Activated T-helper 17 cell treated with anti-CD3 and anti-CD28 coated beads, Interleukin-2, amount 50 U/mL, for 72 hours (primary cell): Measurements from ENCODE around the gene TPGS2. TPM values are rescaled to one million over a fixed set of nuclear protein-coding genes. Genes with fewer than 3 reads are reported as not detected.
"Not testable (repeated sequence)": the region's sequence is repeated elsewhere in the genome, so short reads cannot be mapped to it uniquely, and the experiment has no call there.

Source experiments
- ATAC-seq: fragments of 150-1000 bp; cut with Tn5 transposase; replicated peaks from 2 replicates; pipeline ENCODE4 v1.10.0; 2021; ENCODE audit warnings: mild to moderate bottlenecking, moderate library complexity
- H3K27ac Mint-ChIP-seq: one replicate; pipeline ENCODE4 v1.8.0; 2022; ENCODE audit warnings: mixed read lengths
- H3K27me3 Mint-ChIP-seq: one replicate; pipeline ENCODE4 v1.8.0; 2022; ENCODE audit warnings: mixed read lengths
- H3K36me3 Mint-ChIP-seq: one replicate; pipeline ENCODE4 v1.8.0; 2022; ENCODE audit warnings: low read depth, mild to moderate bottlenecking, mixed read lengths
- H3K4me1 Mint-ChIP-seq: one replicate; pipeline ENCODE4 v1.8.0; 2022; ENCODE audit warnings: mixed read lengths
- H3K4me3 Mint-ChIP-seq: one replicate; pipeline ENCODE4 v1.8.0; 2022; ENCODE audit warnings: mild to moderate bottlenecking, mixed read lengths
- H3K9me3 Mint-ChIP-seq: one replicate; pipeline ENCODE4 v1.8.0; 2022; ENCODE audit warnings: mixed read lengths
- total RNA-seq, 2 donors: library from RNA; stranded (reverse); gene quantifications; one replicate each; pipeline ENCODE4 v1.2.3, GENCODE V29; 2022

Gene TPGS2
- total RNA-seq, 2 donors from 2014 or later = 53.9 to 100 TPM

DNA sequence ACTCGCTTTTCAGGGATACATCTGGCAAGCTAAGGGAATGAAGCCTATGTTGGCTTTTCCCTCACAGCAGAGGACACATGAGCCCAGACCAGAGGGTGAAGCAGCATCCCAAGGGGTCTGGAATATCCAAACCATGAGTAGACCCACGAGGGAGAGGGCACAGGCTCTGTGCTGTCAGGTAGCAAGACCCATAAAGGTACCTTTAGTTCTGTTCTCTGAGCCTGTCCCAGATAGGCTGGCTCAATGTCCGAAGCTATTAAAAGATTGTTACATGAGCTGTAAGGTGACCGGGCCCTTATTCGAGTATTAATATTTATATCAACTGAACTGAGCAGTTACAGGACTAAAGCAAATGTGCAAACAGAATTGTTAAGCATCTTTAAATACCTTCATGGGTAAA, 52.2 kb downstream of the TPGS2 start:
- Mint-ChIP-seq H3K27me3 (no peaks in the 10 kb centered on the region), H3K36me3 (peaks cover 1% of the 10 kb centered on the region), H3K4me1 (peaks cover under 1% of the 10 kb centered on the region), H3K27ac (no peak overlapping the region), H3K4me3 (no peak overlapping the region), H3K9me3 (no peaks in the 10 kb centered on the region)
- ATAC-seq = no peak

DNA sequence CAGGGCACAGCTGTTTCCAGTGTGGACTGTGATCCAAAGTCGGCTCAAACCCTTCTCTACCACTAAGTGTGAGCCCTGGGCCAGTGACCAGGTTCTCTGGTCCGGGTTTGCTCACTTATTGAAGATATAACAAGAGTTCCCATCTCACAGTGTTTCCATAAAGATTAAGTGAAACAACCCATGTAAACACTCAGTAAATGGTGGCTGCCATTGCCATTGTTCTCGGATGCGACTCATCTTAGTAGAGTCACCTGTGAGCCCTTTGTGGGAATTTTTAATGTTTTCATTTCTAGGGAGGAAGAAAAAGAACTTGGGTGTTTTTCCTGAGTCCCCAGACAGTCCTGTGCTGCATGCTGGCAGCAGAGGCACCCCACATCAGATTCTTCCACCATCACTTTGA, 53.4 kb downstream of the TPGS2 start:
- no peaks in the 10 kb centered on the region for H3K36me3 Mint-ChIP-seq
- H3K27ac Mint-ChIP-seq = no peak overlapping the region
- no peaks in the 10 kb centered on the region for H3K9me3 Mint-ChIP-seq
- peaks cover 9% of the 10 kb centered on the region for H3K4me1 Mint-ChIP-seq
- no peak for ATAC-seq
- H3K4me3 Mint-ChIP-seq = no peak overlapping the region
- H3K27me3 Mint-ChIP-seq = no peaks in the 10 kb centered on the region

DNA sequence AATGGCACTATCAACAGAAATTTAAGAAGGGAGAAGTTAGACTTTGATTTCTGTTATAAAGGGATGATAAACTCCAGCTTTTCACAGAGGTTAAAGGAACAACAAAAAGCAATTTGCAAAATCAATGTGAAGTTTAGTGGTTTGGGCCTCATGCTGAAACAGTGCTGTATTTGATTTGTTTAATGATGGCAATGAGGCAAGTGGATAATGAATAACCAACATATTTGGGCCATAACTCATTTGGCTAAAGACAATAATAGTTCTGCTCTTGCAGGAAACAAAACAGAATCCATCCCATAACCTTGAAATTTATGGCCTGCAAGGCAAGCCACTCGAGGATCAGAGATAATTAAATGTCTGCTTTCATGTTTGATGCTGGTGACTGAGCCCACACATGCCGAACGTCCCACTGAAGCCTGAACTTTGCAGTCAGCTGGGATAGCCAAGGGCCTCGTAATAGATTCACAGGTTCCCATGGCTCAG, 56.5 kb downstream of the TPGS2 start:
- Mint-ChIP-seq H3K36me3 (no peaks in the 10 kb centered on the region), H3K27ac (no peak overlapping the region), H3K27me3 (peaks cover 7% of the 10 kb centered on the region), H3K4me1 (peaks cover 9% of the 10 kb centered on the region), H3K9me3 (no peaks in the 10 kb centered on the region), H3K4me3 (no peak overlapping the region)
- no peak for ATAC-seq

DNA sequence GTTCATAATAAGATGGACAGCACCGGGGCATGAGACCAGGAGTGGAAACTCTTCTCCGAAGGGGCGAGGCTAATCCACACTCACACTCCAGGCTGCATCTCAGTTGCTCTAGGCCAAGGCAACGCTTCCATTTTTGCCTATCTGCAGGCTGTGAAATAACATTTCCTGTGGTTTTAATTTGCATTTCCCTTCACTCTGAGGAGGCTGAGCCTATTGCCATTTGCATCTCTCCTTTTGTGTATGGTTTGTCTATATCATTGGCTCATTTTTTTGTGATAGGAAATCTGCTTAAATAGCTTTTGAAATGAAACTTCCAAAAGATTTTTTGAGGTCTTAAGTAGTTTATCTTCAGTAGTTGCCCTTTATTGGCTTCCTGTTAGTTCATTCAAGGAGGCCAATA, 57.6 kb downstream of the TPGS2 start:
- no peaks in the 10 kb centered on the region for H3K36me3 Mint-ChIP-seq
- H3K4me3 Mint-ChIP-seq = no peak overlapping the region
- no peaks in the 10 kb centered on the region for H3K9me3 Mint-ChIP-seq
- H3K4me1 Mint-ChIP-seq = peaks cover 9% of the 10 kb centered on the region
- no peak for ATAC-seq
- peaks cover 7% of the 10 kb centered on the region for H3K27me3 Mint-ChIP-seq
- H3K27ac Mint-ChIP-seq = no peak overlapping the region

DNA sequence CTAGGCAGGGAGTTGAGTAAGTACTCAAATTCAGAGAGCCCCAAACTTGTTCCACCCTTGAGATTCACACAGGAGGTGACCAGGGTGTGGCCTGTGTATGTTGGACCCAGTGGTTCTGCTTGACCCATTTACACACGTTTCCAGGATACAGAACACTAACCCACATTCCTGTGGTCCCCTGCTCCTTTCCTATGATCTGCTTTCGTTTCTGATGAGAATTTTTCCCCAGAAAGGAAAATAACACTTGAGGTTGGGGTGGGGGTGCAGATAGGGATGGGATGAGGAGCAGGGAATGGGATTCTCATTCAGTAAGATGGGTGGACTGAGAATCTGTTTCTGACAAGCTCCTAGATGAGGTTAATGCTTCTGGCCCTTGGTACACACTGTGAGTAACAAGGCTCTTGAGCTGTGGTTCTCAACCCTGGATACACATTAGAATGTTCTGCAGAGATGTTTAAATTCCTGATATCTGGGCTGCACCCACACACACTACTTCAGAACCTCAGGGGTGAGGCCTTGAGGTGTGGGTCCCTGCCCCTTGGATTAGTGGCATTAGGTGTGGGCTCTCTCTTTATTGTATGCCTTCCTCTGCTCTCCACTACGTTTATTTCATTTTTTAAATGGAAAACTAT, 58.4 kb downstream of the TPGS2 start:
- Mint-ChIP-seq H3K27ac (no peak overlapping the region), H3K4me3 (no peak overlapping the region), H3K4me1 (peaks cover 9% of the 10 kb centered on the region), H3K27me3 (peaks cover 7% of the 10 kb centered on the region), H3K36me3 (no peaks in the 10 kb centered on the region), H3K9me3 (no peaks in the 10 kb centered on the region)
- ATAC-seq = no peak

DNA sequence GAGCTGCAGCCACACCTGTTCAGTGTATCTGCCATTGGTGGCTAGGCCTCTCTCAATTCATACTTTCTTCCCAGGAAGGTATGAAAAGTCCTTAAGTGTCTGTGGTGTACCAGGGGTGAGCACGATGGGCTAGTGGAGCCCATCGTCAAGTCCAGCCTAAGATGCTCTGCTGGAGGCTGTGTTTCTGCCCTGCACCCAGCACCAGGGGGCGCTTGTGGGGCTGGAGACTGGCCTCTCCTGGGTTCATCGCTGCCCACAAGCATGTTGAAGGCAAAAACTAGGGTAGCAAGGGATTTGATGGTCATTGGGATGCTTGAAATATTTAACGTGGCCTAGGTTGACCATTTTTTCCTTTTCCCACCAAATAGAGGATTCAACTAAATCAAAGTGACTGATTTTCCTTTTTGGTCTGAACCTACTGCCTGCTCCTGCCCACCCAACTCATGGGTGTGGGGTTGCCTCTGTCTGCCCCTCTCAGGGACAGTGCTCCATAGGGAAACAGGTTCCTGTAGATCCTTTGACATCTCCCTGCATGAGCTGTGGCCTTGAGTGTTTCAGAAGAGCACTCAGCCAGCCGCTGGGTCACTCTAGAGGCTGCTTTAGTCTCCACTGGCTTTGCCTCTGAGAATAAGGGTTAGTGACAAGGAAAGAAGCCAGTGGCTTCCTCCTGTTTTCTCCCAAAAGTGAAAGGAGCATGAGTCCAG, 59.0 kb downstream of the TPGS2 start:
- ATAC-seq = no peak
- Mint-ChIP-seq H3K9me3 (no peaks in the 10 kb centered on the region), H3K4me1 (peaks cover 9% of the 10 kb centered on the region), H3K27me3 (peaks cover 7% of the 10 kb centered on the region), H3K36me3 (no peaks in the 10 kb centered on the region), H3K27ac (no peak overlapping the region), H3K4me3 (no peak overlapping the region)

DNA sequence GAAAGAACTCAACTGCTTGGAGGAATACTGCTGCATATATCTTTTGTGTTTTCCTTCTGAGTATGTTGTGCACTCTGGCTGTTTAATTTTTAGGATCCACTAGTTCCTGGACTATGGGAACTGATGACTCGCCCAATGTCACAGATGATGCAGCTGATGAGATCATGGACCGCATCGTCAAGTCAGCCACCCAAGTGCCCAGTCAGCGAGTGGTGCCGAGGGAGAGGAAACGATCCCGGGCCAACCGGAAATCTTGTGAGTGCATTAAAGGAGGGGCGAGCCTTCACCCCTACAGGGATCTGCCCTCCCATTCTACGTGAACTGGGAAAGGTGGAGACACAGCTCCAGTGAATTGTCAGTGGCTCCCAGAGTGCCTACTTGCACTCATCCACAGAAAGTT, 59.6 kb downstream of the TPGS2 start:
- ATAC-seq = no peak
- no peaks in the 10 kb centered on the region for H3K9me3 Mint-ChIP-seq
- no peaks in the 10 kb centered on the region for H3K36me3 Mint-ChIP-seq
- H3K27ac Mint-ChIP-seq = no peak overlapping the region
- peaks cover 9% of the 10 kb centered on the region for H3K4me1 Mint-ChIP-seq
- no peak overlapping the region for H3K4me3 Mint-ChIP-seq
- H3K27me3 Mint-ChIP-seq = peaks cover 7% of the 10 kb centered on the region

DNA sequence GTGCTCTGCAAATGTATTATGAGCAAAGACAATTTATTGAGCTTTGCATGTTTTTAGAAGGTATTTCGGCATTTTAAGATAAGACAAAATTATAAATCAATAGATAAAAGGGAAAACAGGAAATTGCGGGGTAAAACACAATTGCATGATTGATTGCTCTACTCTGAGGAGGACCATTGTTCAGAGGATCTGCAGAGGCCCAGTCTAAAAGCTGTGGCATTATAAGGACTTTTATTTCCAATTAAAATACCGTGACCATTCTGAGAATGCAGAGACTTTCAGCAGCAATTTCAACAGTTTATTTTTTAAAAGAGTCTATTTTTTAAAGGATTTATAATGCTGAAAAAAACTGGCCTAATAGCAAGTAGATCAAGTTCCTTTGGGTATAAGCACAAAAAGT, 62.0 kb downstream of the TPGS2 start:
- Mint-ChIP-seq H3K4me1 (peaks cover 9% of the 10 kb centered on the region), H3K4me3 (no peak overlapping the region), H3K27me3 (peaks cover 7% of the 10 kb centered on the region), H3K9me3 (no peaks in the 10 kb centered on the region), H3K27ac (no peak overlapping the region), H3K36me3 (no peaks in the 10 kb centered on the region)
- ATAC-seq = no peak

DNA sequence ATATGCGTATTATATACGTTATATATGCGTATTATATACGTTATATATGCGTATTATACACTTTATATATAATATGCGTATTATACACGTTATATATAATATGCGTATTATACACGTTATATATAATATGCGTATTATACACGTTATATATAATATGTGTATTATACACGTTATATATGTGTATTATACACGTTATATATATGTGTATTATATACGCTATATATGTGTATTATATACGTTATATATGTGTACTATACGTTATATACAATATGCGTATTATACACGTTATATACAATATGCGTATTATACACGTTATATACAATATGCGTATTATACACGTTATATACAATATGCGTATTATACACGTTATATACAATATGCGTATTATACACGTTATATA, 65.8 kb downstream of the TPGS2 start:
- H3K4me1 Mint-ChIP-seq, H3K9me3 Mint-ChIP-seq, H3K4me3 Mint-ChIP-seq, H3K36me3 Mint-ChIP-seq, ATAC-seq, H3K27me3 Mint-ChIP-seq, H3K27ac Mint-ChIP-seq: not testable (repeated sequence)

DNA sequence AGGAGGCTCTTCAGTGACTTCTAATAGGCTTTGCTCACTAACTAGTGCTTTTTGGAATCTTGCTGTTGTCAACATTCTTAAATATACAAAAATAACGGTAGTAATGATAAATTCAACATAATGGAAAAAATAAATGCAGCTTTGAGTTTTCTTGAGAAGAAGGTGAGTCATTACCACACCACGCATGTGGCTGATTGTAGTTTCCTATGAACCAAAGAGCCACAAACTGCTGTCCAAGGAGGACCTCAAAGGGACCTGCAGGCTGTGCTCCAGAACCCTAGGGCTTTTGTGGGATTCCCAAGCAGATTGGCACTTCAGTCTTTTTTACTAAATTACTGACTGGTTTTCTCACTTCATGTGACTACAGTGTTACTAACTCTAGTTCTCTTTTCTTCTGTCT, 66.7 kb downstream of the TPGS2 start:
- no peaks in the 10 kb centered on the region for H3K4me1 Mint-ChIP-seq
- H3K27ac Mint-ChIP-seq = no peak overlapping the region
- ATAC-seq = peak; percentile 28
- no peak overlapping the region for H3K4me3 Mint-ChIP-seq
- H3K36me3 Mint-ChIP-seq = no peaks in the 10 kb centered on the region
- H3K9me3 Mint-ChIP-seq = no peaks in the 10 kb centered on the region
- peaks cover 8% of the 10 kb centered on the region for H3K27me3 Mint-ChIP-seq

DNA sequence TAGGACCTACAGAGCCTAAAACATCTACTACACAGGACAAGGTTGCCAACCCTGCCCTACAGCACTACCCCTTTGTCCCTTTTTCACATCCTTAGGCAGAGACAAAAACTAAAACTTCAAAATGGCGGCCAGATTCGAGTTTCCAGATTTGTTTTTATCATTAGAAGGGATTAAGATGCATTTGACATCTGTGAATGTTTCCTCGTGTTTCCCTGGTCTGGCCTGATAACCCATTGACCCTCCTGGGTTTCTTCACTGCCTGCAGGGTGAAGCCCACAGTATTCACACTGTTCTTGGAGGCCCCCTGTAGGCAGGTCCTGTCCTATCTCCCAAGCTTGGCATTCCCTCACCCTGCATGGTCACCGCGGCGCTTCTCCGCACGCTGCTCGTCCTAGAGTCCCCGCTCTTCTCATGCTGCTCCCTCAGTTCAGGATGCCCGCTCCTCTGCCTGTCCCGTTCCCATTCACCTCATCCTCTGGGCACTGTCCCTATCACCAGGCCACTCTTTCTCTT, 67.6 kb downstream of the TPGS2 start:
- no peak for ATAC-seq
- Mint-ChIP-seq H3K9me3 (no peaks in the 10 kb centered on the region), H3K27ac (no peak overlapping the region), H3K4me3 (no peak overlapping the region), H3K4me1 (no peaks in the 10 kb centered on the region), H3K27me3 (peaks cover 12% of the 10 kb centered on the region), H3K36me3 (no peaks in the 10 kb centered on the region)

DNA sequence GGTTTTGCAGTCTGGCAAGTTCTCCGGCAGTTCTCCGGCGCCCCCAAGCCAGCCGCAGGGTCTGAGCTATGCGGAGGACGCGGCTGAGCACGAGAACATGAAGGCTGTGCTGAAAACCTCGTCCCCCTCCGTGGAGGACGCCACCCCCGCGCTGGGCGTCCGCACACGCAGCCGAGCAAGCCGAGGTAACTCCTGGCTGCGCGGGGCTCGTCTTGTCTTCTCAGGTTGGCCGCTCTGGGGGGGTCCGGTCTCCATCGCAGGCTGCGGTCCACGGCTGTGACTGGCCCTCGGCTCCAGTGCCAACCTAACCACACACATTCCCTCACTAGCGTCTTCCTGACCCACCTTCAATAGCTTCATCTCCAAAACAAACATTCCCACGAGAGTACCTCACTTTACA, 68.2 kb downstream of the TPGS2 start:
- no peak overlapping the region for H3K27ac Mint-ChIP-seq
- no peaks in the 10 kb centered on the region for H3K4me1 Mint-ChIP-seq
- H3K36me3 Mint-ChIP-seq = no peaks in the 10 kb centered on the region
- no peak for ATAC-seq
- no peaks in the 10 kb centered on the region for H3K9me3 Mint-ChIP-seq
- no peak overlapping the region for H3K4me3 Mint-ChIP-seq
- peaks cover 15% of the 10 kb centered on the region for H3K27me3 Mint-ChIP-seq

DNA sequence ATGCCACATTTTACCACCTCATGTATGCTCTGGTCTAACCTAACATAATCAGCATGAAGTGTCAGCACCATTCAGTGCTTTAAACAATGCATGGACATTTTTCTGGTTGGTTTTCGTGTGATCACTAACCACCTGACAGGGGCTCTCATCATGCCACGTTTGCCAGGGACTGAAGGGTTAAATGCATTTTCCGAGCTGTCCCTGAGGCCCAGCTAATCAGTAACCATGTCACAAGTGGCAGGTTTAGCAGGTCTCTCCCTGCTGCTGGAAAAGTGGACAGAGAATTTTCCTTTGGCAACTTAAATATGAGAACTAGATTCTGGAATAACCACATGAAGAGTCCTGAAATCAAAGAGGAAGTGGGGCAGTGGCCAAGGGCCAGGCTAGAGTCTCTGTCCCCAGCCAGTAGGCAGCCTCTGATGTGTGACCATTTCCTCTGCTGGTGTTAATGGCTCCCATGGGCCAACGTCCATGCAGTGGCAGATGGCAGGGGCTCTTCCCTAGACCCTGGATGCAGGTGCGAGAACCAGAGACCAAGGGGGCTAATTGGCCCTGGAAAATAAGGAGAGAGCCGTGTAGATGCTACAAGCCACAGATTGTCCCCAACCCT, 69.5 kb downstream of the TPGS2 start:
- Mint-ChIP-seq H3K27ac (no peak overlapping the region), H3K9me3 (no peaks in the 10 kb centered on the region), H3K4me3 (no peak overlapping the region), H3K36me3 (no peaks in the 10 kb centered on the region), H3K4me1 (no peaks in the 10 kb centered on the region), H3K27me3 (peaks cover 15% of the 10 kb centered on the region)
- no peak for ATAC-seq

DNA sequence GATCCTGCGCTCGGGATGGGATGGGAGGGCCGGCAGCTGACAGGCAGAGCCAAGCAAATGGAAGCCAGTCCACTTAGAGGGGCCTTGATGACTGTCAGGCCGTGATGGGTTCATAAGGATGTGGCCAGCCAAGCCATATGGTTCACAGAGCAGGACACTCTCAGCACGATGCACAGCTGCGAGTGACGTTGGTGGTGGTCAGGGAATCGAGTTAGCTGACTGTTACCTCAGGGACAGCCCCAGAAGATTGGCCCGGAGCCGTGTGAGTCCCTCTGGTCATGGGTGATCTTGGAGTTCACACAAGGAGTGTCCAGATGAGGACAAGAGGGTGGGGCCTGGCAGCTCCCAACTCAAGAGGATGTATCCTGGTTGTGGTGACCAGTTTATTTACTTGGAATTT, 70.2 kb downstream of the TPGS2 start:
- Mint-ChIP-seq H3K4me3 (no peak overlapping the region), H3K36me3 (no peaks in the 10 kb centered on the region), H3K4me1 (no peaks in the 10 kb centered on the region), H3K27me3 (peaks cover 15% of the 10 kb centered on the region), H3K27ac (no peak overlapping the region), H3K9me3 (no peaks in the 10 kb centered on the region)
- no peak for ATAC-seq

DNA sequence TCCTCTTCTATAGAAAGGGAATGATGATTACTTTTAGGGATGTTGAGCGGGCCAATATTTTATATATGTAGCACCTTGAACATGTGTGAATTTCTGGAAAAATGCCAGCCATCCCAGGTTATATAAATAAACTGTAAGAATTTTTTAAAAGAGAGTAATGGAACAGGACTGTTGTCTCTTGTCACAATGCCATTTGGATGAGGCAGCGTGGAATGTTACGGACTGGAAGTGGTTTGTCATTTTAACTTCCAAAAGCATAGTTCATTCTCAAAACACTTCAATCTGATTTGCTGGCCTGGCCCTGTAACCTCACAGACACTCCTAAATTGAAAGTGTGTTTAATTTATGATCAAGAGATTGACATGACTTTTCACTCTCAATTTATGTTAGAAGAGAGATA, 70.8 kb downstream of the TPGS2 start:
- Mint-ChIP-seq H3K27me3 (peaks cover 15% of the 10 kb centered on the region), H3K36me3 (no peaks in the 10 kb centered on the region), H3K9me3 (no peaks in the 10 kb centered on the region), H3K4me1 (no peaks in the 10 kb centered on the region), H3K4me3 (no peak overlapping the region), H3K27ac (no peak overlapping the region)
- no peak for ATAC-seq
